HG03571 (cell line): Measurements from ENCODE around the gene RGS6.

Source experiments
- ATAC-seq: cut with Tn5 transposase; IDR thresholded peaks from one replicate; pipeline ENCODE4 v1.9.1; 2021; ENCODE audit not compliant: unreplicated experiment

Gene RGS6

DNA sequence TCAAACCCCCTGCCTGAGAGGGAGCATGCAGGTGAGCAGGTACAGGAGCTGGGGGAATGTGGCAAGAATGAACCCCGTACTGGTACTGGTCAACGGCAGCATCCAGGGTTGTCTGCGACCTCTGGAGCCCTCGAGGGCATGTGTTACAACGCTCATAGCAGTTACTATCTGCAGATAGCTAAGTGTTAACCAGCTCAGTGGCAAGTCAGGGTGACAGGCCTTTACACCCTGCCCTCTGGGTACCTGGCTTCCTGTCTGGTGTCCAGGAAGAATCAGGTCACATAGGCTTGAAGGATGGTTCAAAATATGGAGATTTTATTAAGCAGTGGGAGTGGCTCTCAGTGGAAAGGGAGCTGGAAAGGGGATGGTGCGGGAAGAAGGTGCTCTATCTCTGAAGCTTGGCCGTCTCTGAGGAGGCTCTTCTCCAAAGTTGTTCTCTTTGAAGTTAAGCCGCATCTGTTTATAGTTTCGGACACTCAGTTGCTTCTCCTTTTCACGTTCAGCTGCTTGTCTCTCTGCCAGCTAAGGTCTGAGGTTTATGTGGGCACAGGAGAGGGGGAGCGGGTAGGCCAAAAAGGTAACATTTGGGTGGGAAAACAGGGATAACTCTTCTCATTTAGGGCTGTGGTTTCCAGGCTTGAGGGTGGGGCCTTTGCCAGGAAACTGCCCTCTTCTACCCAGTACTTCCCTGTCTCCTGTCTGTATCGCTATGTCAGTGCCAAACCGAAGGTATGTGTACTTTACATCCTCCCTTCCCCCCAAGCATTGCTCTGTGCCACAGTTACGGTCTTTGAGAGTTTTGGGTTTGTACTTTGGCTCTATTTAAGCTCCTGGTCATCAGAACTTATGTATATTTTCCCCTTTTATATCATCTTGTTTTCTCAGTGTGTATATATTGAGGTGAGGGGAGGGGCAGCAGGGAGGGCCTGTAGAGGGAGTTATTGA, 305.8 kb downstream of the RGS6 start:
- ATAC-seq = no peak

DNA sequence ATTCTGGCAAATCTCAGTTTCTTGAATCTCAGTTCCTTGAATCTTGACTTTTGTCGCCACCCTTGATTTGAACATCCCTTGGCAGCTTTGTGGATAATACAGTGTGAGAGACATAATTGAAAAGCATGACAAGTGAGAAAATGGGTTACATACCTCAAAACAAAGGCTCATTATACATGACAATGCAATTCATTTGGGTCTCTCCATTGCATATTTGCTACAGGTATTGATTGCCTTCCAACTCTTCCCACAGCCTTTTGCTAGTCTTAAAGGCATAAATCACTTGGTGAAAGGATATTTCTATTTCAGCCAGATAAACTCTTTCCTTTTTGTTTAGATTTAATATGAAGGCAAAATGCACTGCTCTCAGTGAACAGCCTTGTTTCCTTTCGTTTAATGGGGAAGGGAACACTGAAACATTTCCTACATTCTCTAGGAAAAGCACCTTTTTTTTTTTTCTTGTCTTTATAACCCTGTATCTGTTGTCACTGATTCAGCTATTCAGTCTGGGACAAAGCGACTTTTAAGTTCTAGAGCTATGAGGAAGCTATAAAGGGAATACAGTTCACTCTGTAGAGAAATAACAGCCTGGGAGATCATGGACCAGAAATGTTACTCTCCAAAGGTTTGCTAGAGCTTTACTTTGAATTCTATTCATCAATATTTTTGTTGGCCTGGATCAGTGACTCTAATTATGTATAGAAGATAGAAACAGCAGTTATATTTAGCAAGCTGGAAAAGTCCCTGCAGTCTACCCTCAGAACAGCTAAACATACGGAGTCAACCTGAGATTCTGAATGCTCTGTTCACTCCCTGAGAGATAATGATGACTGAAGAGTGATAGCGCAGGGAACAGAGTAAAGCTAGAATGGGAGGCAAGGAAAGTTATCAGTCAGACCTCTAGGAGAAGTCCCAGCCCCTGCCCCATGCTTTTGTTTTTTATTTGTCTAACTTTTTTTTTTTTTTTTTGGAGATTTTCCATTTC, 311.4 kb downstream of the RGS6 start:
- ATAC-seq = no peak

DNA sequence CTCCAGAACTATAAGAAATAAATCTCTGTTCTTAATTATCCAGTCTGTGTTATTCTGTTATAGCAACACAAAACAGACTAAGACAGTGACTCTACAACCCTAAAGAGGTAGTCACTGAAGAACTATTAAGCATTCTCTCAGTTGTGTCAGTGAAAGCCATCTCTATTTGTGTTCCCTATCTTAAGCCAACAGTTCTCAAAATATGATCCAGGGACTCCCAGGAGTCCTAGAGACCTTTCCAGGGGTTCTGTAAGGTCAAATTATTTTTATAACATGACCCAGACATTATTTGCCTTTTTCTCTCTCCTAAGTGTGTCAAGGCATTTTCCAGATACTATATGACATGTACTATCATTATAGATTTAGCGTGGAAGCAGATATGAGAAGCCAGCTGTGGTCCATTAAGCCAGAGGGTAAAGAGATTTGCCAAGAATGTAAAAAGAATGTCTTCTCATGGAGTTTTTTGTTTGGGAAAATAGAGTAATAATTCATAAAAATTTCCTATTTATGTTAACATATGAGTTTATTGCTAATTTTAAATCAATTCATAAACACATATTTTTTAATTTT, 315.8 kb downstream of the RGS6 start:
- no peak for ATAC-seq

DNA sequence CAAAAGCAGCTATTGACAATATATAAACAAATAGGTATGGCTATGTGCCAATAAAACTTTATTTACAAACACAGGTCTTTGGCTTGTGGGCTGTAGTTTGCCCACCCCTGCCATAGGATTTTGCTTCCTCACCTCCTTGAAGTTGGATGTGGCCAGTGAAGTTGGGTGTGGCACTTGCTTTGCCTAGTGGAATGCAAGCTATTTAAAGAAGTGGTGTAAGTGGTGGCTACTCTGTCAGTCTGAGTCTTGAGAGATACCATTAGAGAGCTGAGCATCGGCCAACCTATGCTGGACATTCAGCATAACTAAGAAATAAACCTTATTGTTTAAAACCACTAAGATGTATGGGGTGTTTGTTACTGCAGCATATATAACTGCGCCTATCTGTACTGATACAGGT, 321.3 kb downstream of the RGS6 start:
- no peak for ATAC-seq

DNA sequence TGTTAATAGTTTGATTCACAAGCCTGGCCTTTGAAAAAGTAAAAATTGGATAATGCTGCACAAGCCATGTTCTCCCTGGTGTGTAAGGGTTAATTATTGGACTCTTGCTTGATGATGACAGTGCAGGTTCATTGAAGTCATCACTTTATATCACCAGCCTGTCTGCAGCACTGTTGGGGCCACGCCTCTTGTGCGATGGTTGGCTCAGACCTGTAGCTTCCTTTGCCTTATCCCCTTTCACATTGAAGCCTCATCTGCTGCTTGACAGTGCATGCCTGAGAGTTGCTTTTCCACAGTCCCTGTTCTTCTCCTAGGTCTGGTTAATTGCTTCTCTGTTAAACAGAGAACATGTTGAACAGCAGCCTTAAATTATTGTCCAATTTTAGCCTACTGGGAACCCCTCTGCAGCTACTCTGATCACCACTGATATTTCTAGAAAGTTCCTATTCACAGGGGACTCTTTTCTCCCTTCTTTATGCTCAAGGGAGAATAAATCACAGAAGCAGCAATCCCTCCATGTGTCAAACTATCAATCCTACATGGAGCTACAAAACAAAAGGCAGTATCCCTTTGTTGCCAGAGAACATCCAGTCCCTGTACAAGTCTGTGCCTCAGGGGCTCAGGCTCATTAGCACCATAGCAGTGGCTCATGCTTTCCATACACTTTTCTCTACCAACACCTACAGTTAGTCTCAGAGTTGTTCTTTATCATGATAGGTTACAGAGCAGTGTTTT, 322.1 kb downstream of the RGS6 start:
- ATAC-seq = no peak

DNA sequence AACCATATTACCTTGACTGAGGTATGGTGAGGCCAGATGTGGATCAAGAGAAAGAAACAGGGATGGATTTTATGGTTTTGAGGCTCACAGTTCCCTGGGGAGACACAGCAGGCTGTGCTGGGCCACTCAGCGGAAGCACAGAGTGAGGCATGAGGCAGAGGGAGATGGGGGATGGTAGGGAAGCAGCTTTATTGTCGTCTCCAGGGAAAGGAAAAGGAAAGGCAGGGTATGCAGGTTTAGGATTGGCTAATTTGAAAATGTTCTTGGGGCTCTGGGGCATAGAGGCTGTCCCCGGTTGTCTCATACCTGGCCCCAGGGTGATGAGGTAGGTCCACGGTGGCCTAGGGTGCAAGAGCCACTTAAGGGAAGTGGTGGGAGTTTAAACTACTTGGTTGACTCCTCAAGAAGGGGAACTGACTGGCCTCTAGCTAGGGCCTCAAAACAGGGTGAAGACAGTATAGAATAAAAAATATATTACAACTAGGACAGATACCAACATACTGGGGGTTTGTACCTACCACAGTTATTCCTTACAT, 322.8 kb downstream of the RGS6 start:
- ATAC-seq = no peak

DNA sequence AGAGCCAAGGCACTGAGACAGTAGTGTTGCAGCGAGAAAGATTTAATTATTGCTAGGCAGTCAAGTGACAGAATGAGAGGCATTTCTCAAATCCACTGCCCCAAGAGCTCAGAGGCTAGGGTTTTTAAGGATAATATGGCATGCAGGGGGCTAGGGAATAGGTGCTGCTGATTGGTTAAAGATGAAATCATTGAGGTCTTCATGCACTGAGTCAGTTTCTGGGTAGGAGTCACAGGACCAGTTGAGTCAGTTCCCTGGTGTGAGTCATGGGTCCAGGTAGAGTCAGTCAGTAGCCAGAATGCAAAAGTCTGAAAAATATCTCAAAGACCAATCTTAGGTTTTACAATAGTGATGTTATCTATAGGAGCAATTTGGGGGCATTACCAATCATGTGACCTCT, 323.8 kb downstream of the RGS6 start:
- ATAC-seq = no peak

DNA sequence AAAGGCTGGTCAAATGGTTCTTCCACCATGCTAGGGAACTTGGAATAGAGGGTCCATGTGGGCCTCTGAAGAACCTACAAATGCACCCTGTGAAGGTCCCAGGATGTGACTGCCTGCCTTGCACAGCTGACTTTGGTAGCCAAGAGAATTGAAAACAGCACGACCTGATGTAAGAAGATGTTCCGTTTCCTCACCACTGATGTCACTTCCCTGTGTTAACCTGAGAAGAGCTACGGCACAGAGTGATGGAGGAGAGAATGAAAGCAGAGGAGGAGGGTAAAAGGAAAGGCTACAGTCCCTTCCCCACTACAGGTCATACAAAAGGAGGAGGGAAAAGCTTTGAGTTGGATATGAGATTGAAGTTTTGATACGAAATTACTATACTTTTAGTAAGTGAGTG, 328.8 kb downstream of the RGS6 start:
- no peak for ATAC-seq

DNA sequence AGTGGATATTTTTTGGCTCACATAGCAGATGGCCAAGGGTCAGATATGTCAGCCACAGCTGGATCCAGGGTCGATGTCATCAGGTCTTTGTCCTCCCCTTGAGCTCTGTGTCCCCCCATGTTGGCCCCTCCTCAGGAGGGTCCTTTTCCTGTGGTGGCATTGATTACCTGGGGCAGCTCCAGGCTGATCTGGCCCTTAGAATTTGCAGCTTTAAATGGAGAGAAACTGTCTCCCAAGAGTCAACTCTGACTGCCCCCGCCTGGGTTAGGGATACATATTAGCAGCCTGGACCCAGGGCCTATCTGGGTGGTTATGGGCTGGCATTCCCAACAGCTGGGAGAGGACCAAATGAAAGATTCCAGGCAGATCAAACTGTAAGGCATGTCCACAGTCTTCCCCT, 330.5 kb downstream of the RGS6 start:
- ATAC-seq = no peak

DNA sequence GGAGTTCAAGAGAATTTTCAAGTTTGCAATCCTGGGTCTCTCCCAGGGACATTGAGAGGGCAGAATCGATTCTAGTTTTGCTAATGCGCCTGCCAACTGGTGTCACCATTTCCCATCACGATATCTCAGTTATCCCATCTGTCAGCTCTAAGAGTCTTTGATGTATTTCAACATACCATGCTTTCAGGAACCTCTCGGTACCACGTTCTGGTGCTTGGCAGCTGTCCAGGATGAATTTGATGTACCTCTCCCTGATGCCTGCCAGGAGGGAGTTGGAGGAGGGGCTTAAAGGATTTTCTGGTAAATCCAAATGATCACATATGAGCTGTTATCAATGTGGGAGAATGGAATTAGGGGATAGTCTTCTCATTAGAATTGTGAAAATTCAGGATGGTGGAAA, 332.5 kb downstream of the RGS6 start:
- no peak for ATAC-seq

DNA sequence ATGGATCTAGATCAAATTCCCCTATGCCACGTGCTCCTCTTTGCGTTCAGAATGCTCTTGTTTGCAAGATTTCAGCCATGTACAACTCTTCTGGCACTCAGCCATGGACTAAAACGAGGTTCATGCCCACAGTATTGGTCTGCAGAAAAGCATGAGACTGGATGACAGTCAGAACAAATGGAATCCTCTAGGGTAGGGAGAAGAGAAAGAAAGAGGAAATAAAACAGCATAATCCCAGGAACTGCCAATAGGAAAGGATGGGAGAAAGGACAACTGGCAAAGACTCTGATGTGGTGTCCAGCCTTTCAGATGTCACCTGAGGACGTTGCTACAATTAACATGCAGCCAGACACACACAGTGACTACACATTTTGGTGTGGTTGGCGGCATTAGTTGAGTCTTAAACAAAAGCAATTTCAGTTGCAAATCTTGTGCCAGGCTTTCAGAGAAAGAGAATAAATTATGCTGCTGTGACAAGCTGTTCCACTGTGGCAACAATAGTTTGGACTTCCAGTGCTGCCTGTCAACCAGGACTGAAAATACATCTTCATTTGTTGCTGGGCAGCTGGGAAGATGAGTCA, 338.0 kb downstream of the RGS6 start:
- ATAC-seq = no peak

DNA sequence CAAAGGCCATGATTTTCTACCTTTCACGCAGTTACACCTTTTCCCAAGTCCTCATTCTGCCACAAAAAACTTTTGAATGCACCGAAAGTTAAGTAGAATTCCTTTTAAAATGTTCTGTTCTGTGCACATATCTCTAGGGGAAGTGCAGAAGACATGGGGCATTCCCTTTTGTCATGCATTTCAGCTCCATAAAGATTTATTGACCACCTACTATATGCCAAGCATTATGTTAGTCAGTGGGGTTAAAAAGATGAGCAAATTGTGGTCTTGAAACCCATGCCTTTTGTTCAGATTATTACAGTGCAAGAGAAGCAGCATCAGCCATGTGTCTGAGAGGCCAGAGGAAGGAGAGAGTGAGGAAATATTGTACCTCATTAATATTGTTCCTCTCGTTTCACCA, 338.5 kb downstream of the RGS6 start:
- ATAC-seq = no peak

DNA sequence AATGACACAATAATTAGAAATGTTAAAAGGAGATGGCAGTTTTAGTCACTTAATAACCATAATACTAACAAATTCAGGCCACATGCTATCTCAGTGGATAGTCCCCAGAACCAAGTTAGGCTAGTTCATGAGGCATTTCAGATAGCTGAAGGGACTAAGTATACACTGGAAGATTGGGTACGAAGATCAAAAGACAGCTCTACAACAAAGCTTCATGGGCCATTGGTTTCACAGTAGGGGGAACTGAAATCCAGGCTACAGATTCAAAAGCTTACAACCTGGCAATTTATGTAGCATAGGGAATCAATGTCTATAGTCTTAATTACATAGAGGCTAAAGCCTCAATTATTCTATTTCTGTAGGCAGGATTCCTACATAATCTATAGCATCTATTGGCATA, 343.0 kb downstream of the RGS6 start:
- no peak for ATAC-seq

DNA sequence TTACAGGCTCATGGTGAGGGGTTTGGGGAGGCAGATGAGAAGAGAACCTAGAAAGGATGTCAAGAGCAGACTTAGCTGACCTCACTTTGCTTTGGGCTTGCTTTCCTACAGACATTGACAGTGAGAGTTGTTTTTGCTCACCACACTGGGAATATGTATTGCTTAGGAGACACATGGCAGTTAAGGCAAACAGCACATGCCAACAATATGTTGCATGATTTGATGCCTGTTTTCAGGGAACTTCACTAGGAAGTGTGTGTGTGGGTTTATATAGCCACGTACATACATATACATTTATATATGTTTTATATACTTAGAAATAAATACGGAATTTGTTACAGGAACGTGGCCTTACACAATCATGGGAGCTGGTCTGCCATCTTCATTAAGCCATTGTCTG, 346.1 kb downstream of the RGS6 start:
- ATAC-seq = no peak

DNA sequence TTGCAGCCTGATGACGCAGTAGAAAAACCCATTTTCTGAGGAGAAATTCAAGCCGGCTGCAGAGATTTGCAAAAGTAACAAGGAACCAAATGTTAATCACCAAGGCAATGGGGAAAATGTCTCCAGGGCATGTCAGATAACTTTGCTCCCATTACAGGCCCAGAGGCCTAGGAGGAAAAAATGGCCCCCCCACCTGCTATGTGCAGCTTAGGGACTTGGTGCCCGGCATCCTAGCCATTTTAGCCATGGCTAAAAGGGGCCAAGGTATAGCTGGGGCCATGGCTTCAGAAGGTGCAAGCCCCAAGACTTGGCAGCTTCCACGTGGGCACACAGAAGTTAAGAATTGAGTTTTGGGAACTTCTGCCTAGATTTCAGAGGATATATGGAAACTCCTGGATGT, 351.9 kb downstream of the RGS6 start:
- no peak for ATAC-seq

DNA sequence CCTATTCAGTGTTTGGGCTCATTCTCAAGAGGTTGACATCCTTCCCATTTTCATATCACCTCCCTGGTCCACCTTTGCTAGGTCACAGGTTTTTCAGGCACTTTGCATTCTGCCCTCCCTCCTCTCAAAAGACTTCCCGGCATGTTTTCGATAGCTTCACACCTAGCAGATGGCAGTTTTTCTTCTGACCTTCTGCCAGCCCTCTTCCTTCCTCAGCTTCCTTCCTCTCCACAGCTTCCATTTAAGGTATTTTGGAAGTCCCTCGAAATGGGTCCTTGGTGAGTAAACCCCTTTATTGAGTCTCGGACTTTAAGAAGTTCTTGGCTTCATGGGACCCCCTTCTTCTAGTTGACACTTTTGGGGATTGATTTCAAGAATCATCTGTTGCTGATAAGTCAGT, 358.0 kb downstream of the RGS6 start:
- ATAC-seq = no peak

DNA sequence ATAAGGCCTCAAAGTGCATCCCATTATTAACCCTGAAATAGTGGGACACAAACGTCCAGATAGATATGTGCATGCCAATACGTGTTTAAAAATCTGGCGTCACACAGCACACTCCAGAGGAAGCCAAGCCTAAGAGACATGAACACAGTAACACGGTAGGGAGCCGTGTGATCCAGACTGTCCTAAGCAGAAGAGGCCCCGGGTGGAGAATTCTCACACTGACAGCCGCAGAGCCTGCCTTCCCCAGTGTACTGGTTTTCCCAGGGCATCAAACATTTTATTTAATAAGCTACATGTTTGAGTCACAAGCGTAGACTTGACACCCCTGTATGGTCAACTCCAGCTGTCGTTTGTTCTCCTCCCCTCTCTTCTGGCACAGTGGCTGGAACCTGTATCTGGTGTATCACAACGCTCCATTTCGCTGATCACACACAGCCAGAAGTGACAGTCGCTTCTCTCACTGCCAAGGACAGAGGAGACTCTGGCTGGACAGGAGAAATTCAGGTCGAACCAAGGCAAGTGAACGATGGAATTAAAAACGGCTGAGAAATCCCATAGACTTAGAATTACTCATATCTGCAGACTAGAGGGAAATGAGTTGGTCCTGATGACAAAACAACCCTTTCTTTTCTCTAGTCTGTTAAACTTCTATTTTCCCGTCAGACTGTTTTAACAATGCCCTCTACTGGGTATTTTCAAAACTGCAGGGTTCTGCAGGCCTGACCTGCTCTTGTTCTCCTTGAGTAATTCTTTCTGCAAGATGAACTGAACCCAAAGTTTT, 359.9 kb downstream of the RGS6 start:
- no peak for ATAC-seq

DNA sequence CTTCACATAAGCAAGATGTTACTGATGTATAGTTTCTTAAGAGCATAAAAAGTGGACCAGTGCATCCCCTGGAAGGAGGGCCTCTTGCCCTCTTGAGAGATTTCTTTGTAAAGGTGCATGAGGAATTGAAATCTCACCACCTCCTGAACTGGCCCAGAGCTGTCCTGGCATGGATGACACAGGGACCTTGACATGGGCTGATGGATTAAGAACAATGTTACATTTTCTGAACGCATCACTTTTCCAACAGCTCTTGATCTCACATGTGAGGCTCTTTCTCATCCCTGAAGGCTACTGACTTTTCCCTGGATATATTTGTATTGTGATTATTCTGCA, 360.4 kb downstream of the RGS6 start:
- ATAC-seq = no peak

DNA sequence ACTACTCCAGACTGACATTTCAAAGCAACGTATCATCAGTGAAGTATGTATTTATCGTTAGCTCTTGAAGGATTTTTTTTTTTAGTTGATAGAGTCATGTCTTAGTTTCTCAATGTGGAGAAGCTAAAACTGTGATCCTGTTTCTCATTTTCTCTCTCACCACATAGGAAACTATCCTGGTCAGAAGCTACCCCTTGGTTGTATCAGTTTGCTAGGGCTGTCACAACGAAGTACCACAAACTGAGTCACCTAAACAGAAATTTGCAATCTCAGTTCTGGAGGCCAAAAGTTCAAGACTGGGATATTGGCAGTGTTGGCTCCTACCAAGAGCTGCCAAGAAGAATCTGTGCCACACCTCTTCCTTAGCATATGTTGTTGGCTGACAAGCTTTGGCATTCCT, 369.1 kb downstream of the RGS6 start:
- no peak for ATAC-seq

DNA sequence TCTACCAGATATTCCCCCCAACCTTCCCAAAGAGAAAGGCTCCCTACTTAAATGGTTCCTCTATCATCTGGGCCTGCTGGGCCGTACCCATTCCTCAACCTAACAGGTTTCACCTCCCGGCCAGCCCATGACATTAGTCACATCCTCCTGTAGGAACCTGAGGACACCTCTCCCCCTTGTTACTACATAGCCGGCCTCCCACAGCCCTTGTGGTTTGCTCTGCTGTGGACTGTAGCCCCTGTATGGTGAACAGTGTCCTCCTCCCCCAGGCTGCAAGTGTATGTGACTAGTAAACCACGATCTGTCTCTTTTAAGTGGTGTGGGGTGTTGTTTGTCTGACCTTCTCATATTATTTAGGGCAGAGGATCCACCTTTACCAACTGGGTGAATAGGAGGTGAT, 371.7 kb downstream of the RGS6 start:
- ATAC-seq = no peak
